PC-9 (cell line): ENCODE measurements around the gene SHROOM3. TPM values are rescaled to one million over a fixed set of nuclear protein-coding genes. Genes with fewer than 3 reads are reported as not detected.

Source experiments
- BruUV-seq: library from RNA; stranded (reverse); fragments of 400-500 nt; replicated peaks from 2 replicates; lab custom pipeline; 2021; lab: Mats Ljungman, UMichigan
- CTCF ChIA-PET: fragments of 300-600 bp; sonication (Branson Sonifier 250); formaldehyde crosslinking; loops from one replicate; lab custom pipeline; 2022; ENCODE audit warnings: antibody characterized with exemption; lab: Charles Lee
- POLR2A ChIA-PET: fragments of 300-600 bp; sonication (Branson Sonifier 250); formaldehyde crosslinking; loops from one replicate; lab custom pipeline; 2022; ENCODE audit warnings: antibody characterized with exemption; ENCODE audit not compliant: unreplicated experiment; lab: Charles Lee
- DNase-seq, 2 experiments: peaks; one replicate each; pipeline versions ENCODE4 v3.0.0 to v3.0.0-alpha.2; 2015 to 2022; ENCODE audit warnings: mixed read lengths in 1 of 2
- H2AFZ ChIP-seq: fragments of 200-600 bp; sonication (generic); 2 replicates; pipeline ENCODE4 v1.8.1; 2017; ENCODE audit warnings: antibody characterized with exemption
- H3F3A ChIP-seq: fragments of 200-600 bp; sonication (generic); 2 replicates; pipeline ENCODE4 v1.8.1; 2017; ENCODE audit warnings: antibody characterized with exemption, mild to moderate bottlenecking, low read depth; ENCODE audit not compliant: insufficient read depth
- H3K27ac ChIP-seq: fragments of 200-600 bp; sonication (generic); 2 replicates; pipeline ENCODE4 v1.6.1; 2016; ENCODE audit warnings: mixed run types
- H3K27me3 ChIP-seq: fragments of 200-600 bp; sonication (generic); 2 replicates; pipeline ENCODE4 v1.6.1; 2016; ENCODE audit warnings: low read depth, mixed run types; ENCODE audit not compliant: insufficient read depth
- H3K36me3 ChIP-seq: fragments of 200-600 bp; sonication (generic); 2 replicates; pipeline ENCODE4 v1.6.1; 2016; ENCODE audit warnings: low read depth, mixed run types
- H3K4me1 ChIP-seq: fragments of 200-600 bp; sonication (generic); replicated peaks from 2 replicates; pipeline ENCODE4 v1.6.1; 2016; ENCODE audit warnings: mixed run types; ENCODE audit not compliant: insufficient read depth
- H3K4me2 ChIP-seq: fragments of 200-600 bp; sonication (generic); 2 replicates; pipeline ENCODE4 v1.6.1; 2017; ENCODE audit warnings: mixed run types
- H3K4me3 ChIP-seq: fragments of 200-600 bp; sonication (generic); 2 replicates; pipeline ENCODE4 v1.6.1; 2016; ENCODE audit warnings: mixed run types
- H3K79me2 ChIP-seq: fragments of 200-600 bp; sonication (generic); 2 replicates; pipeline ENCODE4 v1.6.1; 2017; ENCODE audit warnings: low read depth, mixed run types
- H3K9me2 ChIP-seq: fragments of 200-600 bp; sonication (generic); 2 replicates; pipeline ENCODE4 v1.8.1; 2017; ENCODE audit warnings: mild to moderate bottlenecking; ENCODE audit not compliant: insufficient read depth
- H3K9me3 ChIP-seq: fragments of 200-600 bp; sonication (generic); 2 replicates; pipeline ENCODE4 v1.8.1; 2016; ENCODE audit warnings: low read depth; ENCODE audit not compliant: insufficient read depth
- H4K20me1 ChIP-seq: fragments of 200-600 bp; sonication (generic); 2 replicates; pipeline ENCODE4 v1.8.1; 2017; ENCODE audit not compliant: insufficient read depth
- CTCF ChIP-seq: fragments of 200-600 bp; sonication (generic); conservative IDR thresholded peaks from 2 replicates; pipeline ENCODE4 v1.6.1; 2017; ENCODE audit warnings: mixed run types, antibody characterized with exemption, mild to moderate bottlenecking, moderate library complexity
- EZH2 ChIP-seq: fragments of 200-600 bp; sonication (generic); IDR thresholded peaks from 2 replicates; pipeline ENCODE4 v1.8.0; 2017; ENCODE audit warnings: antibody characterized with exemption, low read depth
- intact Hi-C: fragments of 100-400 bp; cut with micrococcal nuclease; formaldehyde crosslinking; loops from one replicate; pipeline ENCODE4 v1.10.0; 2022; ENCODE audit not compliant: unreplicated experiment
- total RNA-seq: library from RNA; stranded (reverse); gene quantifications from 2 replicates; pipeline ENCODE4 v1.2.3, GENCODE V29; 2021

SHROOM3 gene
- total RNA-seq, 1 experiment from 2014 or later: 44.3 TPM

GRCh38 chr4:76457885-76458284 is 22.9 kb downstream of the SHROOM3 start:
- DNase-seq: peak in 1 of 2 experiments; percentile 38
- Histone ChIP-seq H3F3A (no peaks in the 10 kb centered on the region), H2AFZ (no peak overlapping the region), H4K20me1 (no peaks in the 10 kb centered on the region), H3K36me3 (no peaks in the 10 kb centered on the region), H3K9me2 (no peaks in the 10 kb centered on the region), H3K9me3 (no peaks in the 10 kb centered on the region), H3K27me3 (no peaks in the 10 kb centered on the region), H3K27ac (no peak overlapping the region), H3K4me1 (0 out of 2 replicates have a peak, but pooled peaks cover 3% of the 10 kb centered on the region), H3K4me3 (no peak overlapping the region), H3K79me2 (no peaks in the 10 kb centered on the region), H3K4me2 (no peak overlapping the region)
- ChIA-PET CTCF (no interaction called here), POLR2A (no interaction called here)
- BruUV-seq: no TSS peak
- intact Hi-C loops: no loop called here
- TF ChIP-seq EZH2 (no peak), CTCF (no peak)

- no peak for DNase-seq
- Histone ChIP-seq H3K9me3 (no peaks in the 10 kb centered on the region), H2AFZ (no peak overlapping the region), H3K4me1 (0 out of 2 replicates have a peak, but pooled peaks cover 3% of the 10 kb centered on the region), H3K27me3 (no peaks in the 10 kb centered on the region), H3K9me2 (no peaks in the 10 kb centered on the region), H3K27ac (peak overlapping the region; percentile 77; the same call in 1 of the 2 replicates), H3K36me3 (no peaks in the 10 kb centered on the region), H3K79me2 (no peaks in the 10 kb centered on the region), H3K4me2 (no peak overlapping the region), H3F3A (no peaks in the 10 kb centered on the region), H4K20me1 (no peaks in the 10 kb centered on the region), H3K4me3 (no peak overlapping the region)
- POLR2A ChIA-PET: interaction anchor here (0.7 kb wide), 1 partner anchor 61 kb away, joined by 3 read pairs; no protein-coding TSS in a partner anchor
- TF ChIP-seq EZH2 (no peak), CTCF (no peak)
- BruUV-seq: no TSS peak
- intact Hi-C loops: no loop called here
- CTCF ChIA-PET: no interaction called here
These were observed 23.3 kb downstream of the SHROOM3 start for GRCh38 chr4:76458297-76458696.

- H3K4me3 ChIP-seq: no peak overlapping the region
- H3K4me2 ChIP-seq: 0 out of 2 replicates have a peak overlapping the region, but pooled peaks have one; percentile 13
- CTCF ChIA-PET: no interaction called here
- H3K79me2 ChIP-seq: no peaks in the 10 kb centered on the region
- no peaks in the 10 kb centered on the region for H3K9me2 ChIP-seq
- H3K36me3 ChIP-seq: no peaks in the 10 kb centered on the region
- TSS peak; percentile 82 for BruUV-seq
- H2AFZ ChIP-seq: 0 out of 2 replicates have a peak overlapping the region, but pooled peaks have one; percentile 65
- H3K9me3 ChIP-seq: no peaks in the 10 kb centered on the region
- no peaks in the 10 kb centered on the region for H3K27me3 ChIP-seq
- H3F3A ChIP-seq: no peaks in the 10 kb centered on the region
- H4K20me1 ChIP-seq: no peaks in the 10 kb centered on the region
- peak overlapping the region; percentile 77 for H3K27ac ChIP-seq
- intact Hi-C loops: no loop called here
- TF ChIP-seq CTCF (no peak), EZH2 (no peak)
- H3K4me1 ChIP-seq: 0 out of 2 replicates have a peak, but pooled peaks cover 3% of the 10 kb centered on the region
- DNase-seq: peak in 1 of 2 experiments; percentile 30
- POLR2A ChIA-PET: interaction anchor here (0.7 kb wide), 2 partner anchors 18 to 61 kb away, joined by 3 to 7 read pairs; no protein-coding TSS in a partner anchor
These were observed 23.8 kb downstream of the SHROOM3 start for GRCh38 chr4:76458825-76459224.
